Activated CD4-positive, alpha-beta T cell treated with anti-CD3 and anti-CD28 coated beads, Interleukin-2, amount 50 U/mL, for 16 hours (primary cell): ENCODE results near the gene ZKSCAN3.
A peak's percentile ranks its signal among the peaks of the same experiment; 100 is the strongest.
"Not testable (repeated sequence)": the region's sequence is repeated elsewhere in the genome, so short reads cannot be mapped to it uniquely, and the experiment has no call there.

Experiments used
- DNase-seq: peaks from one replicate; pipeline ENCODE4 v3.0.0-alpha.2; 2020

ZKSCAN3 gene

GRCh38 chr6:28349892-28350737 is at the start of gene ZKSCAN3:
Gene ZKSCAN3 (plus strand): TSS chr6:28349947. CDS start chr6:28359587, 9,640 bp downstream.
- peak; percentile 88 for DNase-seq

GRCh38 chr6:28303570-28303969 is 46.2 kb upstream of the ZKSCAN3 start:
- no peak for DNase-seq

GRCh38 chr6:28306363-28306762 is 43.4 kb upstream of the ZKSCAN3 start:
- DNase-seq, result not testable (repeated sequence)

- DNase-seq, result no peak
These were observed 38.5 kb upstream of the ZKSCAN3 start for GRCh38 chr6:28311139-28311823.

- no peak for DNase-seq
These were observed 36.8 kb upstream of the ZKSCAN3 start for GRCh38 chr6:28312939-28313338.

- DNase-seq, result no peak
These were observed 34.1 kb upstream of the ZKSCAN3 start for GRCh38 chr6:28315628-28316027.

GRCh38 chr6:28317866-28318265 is 31.9 kb upstream of the ZKSCAN3 start:
- DNase-seq, result not testable (repeated sequence)

- DNase-seq, result no peak
These were observed 27.1 kb upstream of the ZKSCAN3 start for GRCh38 chr6:28322661-28323060.

GRCh38 chr6:28323813-28324424 is 25.8 kb upstream of the ZKSCAN3 start:
- no peak for DNase-seq

- DNase-seq, result no peak
These were observed 23.3 kb upstream of the ZKSCAN3 start for GRCh38 chr6:28326371-28326948.

- DNase-seq, result no peak
These were observed 19.7 kb upstream of the ZKSCAN3 start for GRCh38 chr6:28330041-28330440.

- no peak for DNase-seq
These were observed 16.7 kb upstream of the ZKSCAN3 start for GRCh38 chr6:28333047-28333446.

GRCh38 chr6:28333599-28334018 is 16.1 kb upstream of the ZKSCAN3 start:
- DNase-seq, result no peak

- DNase-seq, result no peak
These were observed 15.3 kb upstream of the ZKSCAN3 start for GRCh38 chr6:28334286-28335039.

- no peak for DNase-seq
These were observed 14.6 kb upstream of the ZKSCAN3 start for GRCh38 chr6:28335040-28335563.

GRCh38 chr6:28335564-28336283 is 14.0 kb upstream of the ZKSCAN3 start, which contains the start of gene ZSCAN31:
Gene ZSCAN31 (minus strand): TSS chr6:28336148. CDS start chr6:28329683, 6,465 bp downstream.
- DNase-seq, result peak; percentile 82

GRCh38 chr6:28336284-28337120 is 13.2 kb upstream of the ZKSCAN3 start:
- DNase-seq, result peak; percentile 6

- DNase-seq, result no peak
These were observed 12.6 kb upstream of the ZKSCAN3 start for GRCh38 chr6:28337121-28337520.

GRCh38 chr6:28340310-28341095 is 9.2 kb upstream of the ZKSCAN3 start:
- DNase-seq, result no peak
